NCI-H1694 treated with DMSO at 0.1 percent for 48 hours (cell line): Measurements from ENCODE around the gene IKZF2.
"Not testable (repeated sequence)": the region's sequence is repeated elsewhere in the genome, so short reads cannot be mapped to it uniquely, and the experiment has no call there.

Experiments
- DNase-seq: peaks from one replicate; lab custom pipeline; 2025; lab: John Stamatoyannopoulos, UW

Gene IKZF2

DNA sequence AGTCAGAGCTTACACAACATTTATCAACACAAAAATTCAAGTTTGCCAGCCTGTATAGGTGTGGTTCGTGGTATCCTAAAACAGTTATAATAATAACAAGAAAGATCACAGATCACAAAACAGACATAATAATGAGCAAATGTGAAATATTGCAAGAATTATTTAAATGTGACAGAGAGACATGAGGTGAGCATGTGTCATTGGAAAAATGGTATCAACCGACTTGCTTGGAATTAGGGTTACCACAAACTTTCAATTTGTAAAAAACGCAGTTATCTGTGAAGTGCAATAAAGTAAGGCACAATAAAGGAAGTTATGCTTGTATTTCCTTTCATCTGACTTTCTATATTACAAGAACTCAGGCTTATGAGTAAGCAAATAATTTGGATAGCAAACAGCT lies 116.8 kb downstream of the IKZF2 start:
- DNase-seq = no peak

- DNase-seq = no peak
Measured at GRCh38 chr2:213032607-213033006, 118.8 kb downstream of the IKZF2 start.

- no peak for DNase-seq
Measured at GRCh38 chr2:213022987-213023386, 128.4 kb downstream of the IKZF2 start.

DNA sequence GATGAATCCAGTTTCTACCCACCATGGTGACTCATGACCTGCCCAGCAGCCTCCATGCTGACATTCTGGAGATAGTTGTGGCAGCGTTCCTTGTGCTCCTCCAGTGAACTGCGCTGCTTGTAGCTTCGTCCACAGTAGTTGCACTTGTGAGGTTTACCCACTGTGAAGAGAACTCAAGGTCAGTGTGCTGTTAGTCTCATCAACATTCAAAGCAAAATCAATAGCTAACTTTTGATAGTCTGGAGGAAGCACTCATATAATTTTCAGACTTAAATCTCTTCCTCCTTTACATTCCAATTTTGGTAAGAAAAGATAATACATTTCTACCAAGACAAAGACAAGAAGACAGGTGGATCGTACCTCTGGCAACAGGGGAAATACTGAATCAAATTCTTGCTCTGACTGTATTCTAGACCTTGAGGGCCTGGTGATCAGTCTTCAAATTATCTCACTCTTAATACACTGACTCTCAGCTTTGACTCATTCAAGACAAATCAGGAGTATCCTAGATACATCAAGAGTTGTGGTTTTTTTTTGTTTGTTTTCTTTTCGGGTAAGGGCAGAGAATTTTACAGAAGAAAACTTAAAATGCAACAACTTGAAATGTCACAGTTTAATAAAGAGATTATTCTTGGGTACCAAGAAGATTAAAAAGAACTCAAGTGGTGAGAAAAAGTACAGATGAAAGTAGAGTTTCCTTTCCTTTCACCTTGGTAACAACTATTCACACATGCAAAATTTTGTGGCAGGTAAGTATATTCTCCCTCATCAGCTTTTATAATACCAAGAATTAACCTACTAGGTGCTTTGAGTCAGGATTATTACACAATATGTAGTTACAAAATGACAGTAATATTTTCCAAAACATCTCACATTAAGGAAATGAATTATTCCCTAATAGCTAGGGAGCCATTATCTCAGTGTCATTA lies 129.2 kb downstream of the IKZF2 start:
- DNase-seq = no peak

- not testable (repeated sequence) for DNase-seq
Measured at GRCh38 chr2:213020913-213021312, 130.5 kb downstream of the IKZF2 start.

DNA sequence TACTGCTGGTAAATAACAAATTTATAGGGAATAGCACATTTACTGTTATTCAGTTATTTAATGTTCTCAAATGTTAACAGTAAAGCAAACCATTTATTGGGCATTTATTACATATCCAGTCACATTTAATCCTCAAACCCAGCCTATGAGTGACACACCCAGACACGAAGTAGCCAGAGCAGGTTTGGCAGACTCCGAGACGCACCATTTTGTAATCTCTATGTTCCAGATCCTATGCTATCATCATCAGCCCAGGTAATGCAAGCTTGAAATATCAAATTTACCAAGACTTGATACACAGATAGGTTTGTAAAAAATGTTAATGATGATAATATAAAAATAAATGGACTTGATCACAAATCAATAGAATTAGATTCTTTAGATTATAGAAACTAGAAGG lies 131.1 kb downstream of the IKZF2 start:
- no peak for DNase-seq

GRCh38 chr2:213019368-213019767 lies 132.0 kb downstream of the IKZF2 start:
- no peak for DNase-seq

- no peak for DNase-seq
Measured at GRCh38 chr2:213018340-213018901, 133.0 kb downstream of the IKZF2 start.

DNA sequence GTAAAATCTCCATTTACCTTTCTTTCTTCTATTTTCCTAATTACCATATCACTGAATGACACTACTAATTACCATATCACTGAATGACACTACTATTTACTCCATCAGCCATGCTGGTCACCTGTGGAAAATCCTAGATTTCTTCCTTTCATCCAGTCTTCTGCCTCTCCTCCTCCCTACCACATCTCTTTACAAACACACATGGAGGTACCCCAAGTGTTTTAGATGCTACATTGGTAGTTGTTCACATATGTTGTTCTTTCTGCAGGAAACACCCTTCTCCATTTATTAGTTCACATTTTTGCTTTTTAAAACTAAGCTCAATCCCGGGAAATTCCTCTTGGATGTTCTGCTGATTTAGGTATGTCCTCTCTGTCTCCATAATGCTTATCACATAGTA lies 134.0 kb downstream of the IKZF2 start:
- no peak for DNase-seq

- DNase-seq = no peak
Measured at GRCh38 chr2:213016984-213017351, 134.4 kb downstream of the IKZF2 start.

GRCh38 chr2:213016166-213016983 lies 135.0 kb downstream of the IKZF2 start:
- no peak for DNase-seq

DNA sequence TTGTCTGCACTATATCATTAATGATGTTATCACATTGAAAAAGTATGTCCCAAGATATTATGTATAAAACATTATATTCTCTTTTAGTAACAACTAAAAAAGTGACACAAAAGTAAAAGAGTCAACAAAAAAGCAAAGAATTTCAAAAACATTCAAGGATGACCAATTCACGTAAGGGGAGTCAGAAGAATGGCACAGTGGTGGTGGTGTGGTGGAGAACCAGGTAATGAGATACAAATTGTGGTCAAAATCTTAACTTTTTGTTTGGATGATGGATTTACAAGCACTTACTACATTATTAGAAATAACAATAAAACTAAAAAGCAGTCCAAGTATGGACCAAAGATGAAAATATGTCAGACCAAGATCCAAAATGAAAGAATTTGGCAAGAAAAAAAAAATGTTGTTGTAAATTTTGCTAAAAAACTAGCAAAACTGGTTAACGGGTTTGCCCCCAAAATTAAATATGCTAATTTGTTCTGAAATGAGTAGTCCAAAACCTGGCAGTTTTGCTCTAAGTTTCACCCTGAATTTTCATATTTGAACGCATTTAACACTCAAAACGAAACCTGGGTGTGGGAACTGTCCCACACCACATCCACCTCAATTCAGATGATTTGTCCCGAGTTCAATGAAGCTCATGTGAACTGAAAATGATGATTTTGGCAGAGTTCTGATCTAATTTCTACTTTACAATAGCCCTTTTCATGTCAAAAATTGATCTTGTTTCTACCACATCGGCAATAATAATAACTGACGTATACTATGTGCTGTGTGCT lies 135.8 kb downstream of the IKZF2 start:
- no peak for DNase-seq

GRCh38 chr2:213013979-213014378 lies 137.4 kb downstream of the IKZF2 start:
- DNase-seq = no peak

DNA sequence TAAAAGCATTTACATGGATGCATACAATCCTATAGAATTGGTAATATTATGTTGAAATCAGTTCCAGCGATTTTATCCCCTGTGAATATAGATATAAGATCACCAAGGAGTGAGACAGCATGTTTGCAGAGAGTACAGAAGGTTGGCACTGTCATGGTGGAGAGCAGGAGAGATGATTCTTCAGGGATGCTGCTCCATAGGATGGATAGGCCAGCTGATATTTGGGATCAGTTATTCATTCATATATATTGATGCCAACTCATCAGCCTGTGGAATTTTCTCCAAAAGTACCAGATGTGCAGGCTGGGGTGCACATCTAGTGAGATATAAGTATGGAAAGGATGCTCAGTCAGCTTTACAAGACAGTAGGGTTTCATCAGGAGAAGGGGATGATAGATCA lies 139.9 kb downstream of the IKZF2 start:
- DNase-seq = no peak

- no peak for DNase-seq
Measured at GRCh38 chr2:213010106-213010779, 141.2 kb downstream of the IKZF2 start.

DNA sequence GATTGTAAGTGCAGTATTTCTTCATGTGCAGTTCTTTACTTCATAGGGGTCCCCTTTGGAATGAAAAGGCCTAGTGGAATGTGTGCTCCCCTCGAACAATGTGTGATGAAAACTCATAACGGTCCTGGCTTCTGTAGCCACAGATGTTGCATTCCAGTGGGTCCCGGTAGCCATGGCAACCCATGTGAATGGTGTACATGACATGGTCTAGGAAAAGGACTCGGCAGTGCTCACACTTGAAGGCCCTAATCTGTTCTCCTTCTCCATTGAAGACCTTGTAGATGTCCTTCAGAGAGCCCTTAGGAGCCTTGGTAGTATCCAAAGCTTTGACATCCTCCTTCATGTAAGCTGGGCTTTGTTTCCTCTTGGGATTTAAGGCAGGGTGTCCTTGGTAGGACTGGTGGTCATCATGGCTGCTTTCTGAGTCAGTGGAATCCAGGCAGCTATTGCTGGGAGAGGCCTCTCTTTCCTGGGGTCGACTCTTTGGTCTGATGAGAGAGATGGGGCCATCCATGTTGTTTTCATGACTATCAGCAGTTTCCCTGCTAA lies 144.0 kb downstream of the IKZF2 start:
- DNase-seq = no peak

DNA sequence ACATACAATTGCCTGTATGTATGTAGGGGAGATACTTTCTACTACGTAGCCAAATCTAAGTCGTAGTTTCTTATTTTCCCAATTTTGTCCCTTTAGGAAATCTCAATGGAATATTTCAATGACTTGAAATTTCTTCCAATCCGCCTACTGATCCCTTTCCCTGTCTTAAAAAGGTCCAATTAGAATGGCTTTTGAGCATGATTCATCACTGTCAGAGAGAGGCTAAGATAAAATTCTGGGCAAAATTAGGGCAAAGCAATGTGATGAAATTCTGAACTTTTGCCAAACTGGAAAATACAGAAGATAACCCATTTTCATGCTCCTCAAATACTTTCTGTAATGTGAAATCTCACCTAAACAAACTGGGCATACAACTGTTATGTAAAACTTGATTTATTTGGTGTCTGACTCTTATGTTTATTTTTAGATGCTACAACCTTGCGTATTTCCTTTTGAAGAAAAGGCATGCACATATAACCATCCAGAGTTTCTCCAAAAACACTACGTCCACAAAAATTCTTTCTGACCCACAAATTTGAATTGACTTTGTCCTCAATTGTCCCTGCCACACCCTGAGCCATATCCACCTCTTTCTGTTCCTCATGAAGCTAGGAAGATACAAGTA lies 147.1 kb downstream of the IKZF2 start:
- no peak for DNase-seq

DNA sequence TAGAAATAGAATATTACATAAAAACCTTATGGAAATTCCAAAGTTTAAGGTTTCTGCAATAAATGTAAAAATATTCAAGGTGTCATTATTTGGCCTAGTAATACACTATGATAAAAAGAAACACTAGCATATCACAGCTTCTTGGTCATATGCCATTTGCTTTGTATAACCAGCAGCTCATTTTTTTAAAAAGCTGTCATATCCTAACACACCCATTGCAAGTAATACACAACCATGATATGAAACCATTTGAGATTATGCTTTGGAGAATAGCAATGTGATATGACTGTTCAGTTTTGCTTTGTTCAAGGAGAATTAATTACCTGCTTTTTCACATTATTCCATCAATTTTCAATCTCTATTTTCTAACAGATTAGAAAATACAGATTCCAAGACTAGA lies 149.0 kb downstream of the IKZF2 start:
- no peak for DNase-seq

GRCh38 chr2:213001297-213001910 lies 150.0 kb downstream of the IKZF2 start:
- peak; percentile 8 for DNase-seq
